Neural cell (in vitro differentiated cells): ENCODE measurements around the gene ALK. TPM values are rescaled to one million over a fixed set of nuclear protein-coding genes. Genes with fewer than 3 reads are reported as not detected.

ENCODE experiments used
- H2AFZ ChIP-seq: fragments of 200-600, 300-800 bp; sonication (generic), shearing (Covaris generic); 2 replicates; pipeline ENCODE4 v1.6.0; 2014; ENCODE audit warnings: low read depth, mild to moderate bottlenecking, antibody characterized with exemption, low read length, moderate library complexity
- H3F3A ChIP-seq: fragments of 200-600 bp; shearing (Covaris generic); 2 replicates; pipeline ENCODE4 v1.6.1; 2016; ENCODE audit warnings: mild to moderate bottlenecking, moderate library complexity, mixed read lengths, antibody characterized with exemption, low read length; ENCODE audit not compliant: insufficient read depth, poor library complexity, severe bottlenecking
- H3K27ac ChIP-seq: fragments of 200-600, 300-800 bp; sonication (generic), shearing (Covaris generic); 2 replicates; pipeline ENCODE4 v1.5.1; 2014; ENCODE audit warnings: mild to moderate bottlenecking, low read length, moderate library complexity
- H3K27me3 ChIP-seq: fragments of 300-800, 200-600 bp; sonication (generic), shearing (Covaris generic); 2 replicates; pipeline ENCODE4 v1.6.0; 2014; ENCODE audit warnings: mild to moderate bottlenecking, low read depth, low read length, moderate library complexity; ENCODE audit not compliant: insufficient read depth
- H3K36me3 ChIP-seq: fragments of 300-800, 200-600 bp; sonication (generic), shearing (Covaris generic); 2 replicates; pipeline ENCODE4 v1.5.1; 2014; ENCODE audit warnings: mild to moderate bottlenecking, antibody characterized with exemption, low read length, moderate library complexity; ENCODE audit not compliant: insufficient read depth
- H3K4me2 ChIP-seq: fragments of 300-800, 200-600 bp; sonication (generic), shearing (Covaris generic); 2 replicates; pipeline ENCODE4 v1.6.0; 2014; ENCODE audit warnings: mild to moderate bottlenecking, low read length
- H3K4me3 ChIP-seq: fragments of 300-800, 200-600 bp; sonication (generic), shearing (Covaris generic); 2 replicates; pipeline ENCODE4 v1.5.1; 2014; ENCODE audit warnings: mild to moderate bottlenecking, low read length, moderate library complexity
- H3K79me2 ChIP-seq: fragments of 200-600 bp; shearing (Covaris generic); replicated peaks from 2 replicates; pipeline ENCODE4 v1.6.0; 2014; ENCODE audit warnings: mild to moderate bottlenecking, low read length, moderate library complexity; ENCODE audit not compliant: insufficient read depth
- H3K9ac ChIP-seq: fragments of 300-800, 200-600 bp; sonication (generic), shearing (Covaris generic); 2 replicates; pipeline ENCODE4 v1.6.1; 2016; ENCODE audit warnings: mild to moderate bottlenecking, low read length, mixed read lengths
- H3K9me2 ChIP-seq: fragments of 200-600 bp; shearing (Covaris generic); 2 replicates; pipeline ENCODE4 v1.6.1; 2016; ENCODE audit warnings: mild to moderate bottlenecking, low read length, mixed read lengths; ENCODE audit not compliant: insufficient read depth
- H3K9me3 ChIP-seq: fragments of 200-600, 300-800 bp; sonication (generic), shearing (Covaris generic); 2 replicates; pipeline ENCODE4 v1.6.1; 2016; ENCODE audit warnings: mild to moderate bottlenecking, mixed run types, low read length, moderate library complexity, mixed read lengths
- H4K20me1 ChIP-seq: fragments of 200-600 bp; shearing (Covaris generic); 2 replicates; pipeline ENCODE4 v1.6.1; 2016; ENCODE audit warnings: mild to moderate bottlenecking, mixed run types; ENCODE audit not compliant: insufficient read depth
- EP300 ChIP-seq: fragments of 450-650 bp; conservative IDR thresholded peaks from 2 replicates; pipeline ENCODE4 v1.6.1; 2014; ENCODE audit warnings: antibody characterized with exemption, mild to moderate bottlenecking, moderate library complexity; ENCODE audit not compliant: poor library complexity, severe bottlenecking
- EZH2 ChIP-seq: fragments of 200-600, 300-800 bp; shearing (Covaris generic), sonication (generic); IDR thresholded peaks from 2 replicates; pipeline ENCODE4 v1.6.1; 2014; ENCODE audit warnings: antibody characterized with exemption, low read length, borderline replicate concordance, mild to moderate bottlenecking; ENCODE audit not compliant: insufficient read depth, poor library complexity, severe bottlenecking
- MXI1 ChIP-seq: fragments of 450-650 bp; conservative IDR thresholded peaks from 2 replicates; pipeline ENCODE4 v1.6.1; 2014; ENCODE audit warnings: antibody characterized with exemption, mild to moderate bottlenecking; ENCODE audit not compliant: poor library complexity, severe bottlenecking
- POLR2AphosphoS5 ChIP-seq: IDR thresholded peaks from 2 replicates; pipeline ENCODE4 v1.6.1; 2012
- RAD21 ChIP-seq: fragments of 450-650 bp; conservative IDR thresholded peaks from 2 replicates; pipeline ENCODE4 v1.6.1; 2014; ENCODE audit warnings: antibody characterized with exemption, mild to moderate bottlenecking, moderate library complexity
- SMC3 ChIP-seq: fragments of 450-650 bp; conservative IDR thresholded peaks from 2 replicates; pipeline ENCODE4 v1.6.1; 2014; ENCODE audit warnings: antibody characterized with exemption, mild to moderate bottlenecking, moderate library complexity; ENCODE audit not compliant: poor library complexity
- TAF1 ChIP-seq: IDR thresholded peaks from 2 replicates; pipeline ENCODE4 v1.6.1; 2012; ENCODE audit warnings: low read depth
- polyA plus RNA-seq: library from polyadenylated mRNA; depleted of rRNA; stranded (reverse); fragments of >200 nt; gene quantifications from 2 replicates; pipeline ENCODE4 v1.2.3, GENCODE V29; 2014
- TF ChIP-seq, protein P1 (sequence below): fragments of 450-650 bp; IDR thresholded peaks from 2 replicates; pipeline ENCODE4 v1.5.1; 2014; ENCODE audit warnings: antibody characterized with exemption, mild to moderate bottlenecking, moderate library complexity; ENCODE audit not compliant: poor library complexity, severe bottlenecking
- TF ChIP-seq, protein P2 (sequence below): IDR thresholded peaks from 2 replicates; pipeline ENCODE4 v1.6.1; 2012; ENCODE audit warnings: borderline replicate concordance

The ALK gene
- polyA plus RNA-seq, 1 donor from 2014 or later = 7.1 TPM

DNA sequence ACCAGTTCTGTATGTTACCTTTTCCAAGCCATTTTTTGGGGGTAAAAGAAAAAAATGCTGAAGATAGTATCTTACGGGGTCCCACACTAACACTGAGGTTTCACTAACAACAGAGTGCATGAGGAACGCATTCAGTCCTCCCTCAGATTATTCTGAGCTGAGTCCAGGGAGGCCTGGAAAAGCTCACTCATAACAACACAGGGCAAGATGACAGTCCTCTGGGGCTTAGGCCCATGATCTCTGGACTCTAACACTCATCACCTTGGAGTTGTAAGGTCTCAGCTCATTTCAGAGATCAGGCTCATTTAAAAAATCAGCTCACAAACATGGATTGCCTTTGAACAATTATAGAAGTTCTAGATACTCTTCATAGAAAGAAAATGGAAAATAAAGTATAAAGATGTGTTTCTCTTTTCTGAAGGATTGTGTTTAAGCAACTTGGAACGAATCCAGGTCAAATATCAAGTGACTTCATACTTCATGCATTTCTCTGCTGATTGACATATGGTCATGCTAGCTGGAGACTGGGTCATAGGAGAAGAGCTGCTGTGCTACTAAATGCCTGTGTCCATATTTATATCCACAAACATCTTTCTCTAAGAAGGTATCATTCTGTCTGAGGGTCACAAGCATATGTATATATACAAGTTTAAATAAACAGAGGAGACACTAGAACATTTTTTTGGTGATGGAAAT is 265.8 kb downstream of the ALK start:
- Histone ChIP-seq H3K4me2 (no peak overlapping the region), H3K79me2 (no peaks in the 10 kb centered on the region), H4K20me1 (no peaks in the 10 kb centered on the region), H2AFZ (no peak overlapping the region), H3K9ac (no peak overlapping the region), H3K36me3 (no peaks in the 10 kb centered on the region), H3K4me3 (no peak overlapping the region), H3K27me3 (no peaks in the 10 kb centered on the region), H3K9me3 (peaks cover 4% of the 10 kb centered on the region), H3F3A (no peaks in the 10 kb centered on the region), H3K9me2 (no peaks in the 10 kb centered on the region), H3K27ac (no peak overlapping the region)
- no peak for TF ChIP-seq SMC3

- no peaks in the 10 kb centered on the region for H3K9me2 ChIP-seq
- peaks cover 4% of the 10 kb centered on the region for H3K9me3 ChIP-seq
- no peaks in the 10 kb centered on the region for H4K20me1 ChIP-seq
- no peaks in the 10 kb centered on the region for H3K27me3 ChIP-seq
- H3K79me2 ChIP-seq = no peaks in the 10 kb centered on the region
- no peak overlapping the region for H3K4me3 ChIP-seq
- no peak overlapping the region for H3K9ac ChIP-seq
- H3K4me2 ChIP-seq = no peak overlapping the region
- no peaks in the 10 kb centered on the region for H3K36me3 ChIP-seq
- no peak overlapping the region for H2AFZ ChIP-seq
- H3K27ac ChIP-seq = no peak overlapping the region
- H3F3A ChIP-seq = no peaks in the 10 kb centered on the region
- TF ChIP-seq, protein P1, sequence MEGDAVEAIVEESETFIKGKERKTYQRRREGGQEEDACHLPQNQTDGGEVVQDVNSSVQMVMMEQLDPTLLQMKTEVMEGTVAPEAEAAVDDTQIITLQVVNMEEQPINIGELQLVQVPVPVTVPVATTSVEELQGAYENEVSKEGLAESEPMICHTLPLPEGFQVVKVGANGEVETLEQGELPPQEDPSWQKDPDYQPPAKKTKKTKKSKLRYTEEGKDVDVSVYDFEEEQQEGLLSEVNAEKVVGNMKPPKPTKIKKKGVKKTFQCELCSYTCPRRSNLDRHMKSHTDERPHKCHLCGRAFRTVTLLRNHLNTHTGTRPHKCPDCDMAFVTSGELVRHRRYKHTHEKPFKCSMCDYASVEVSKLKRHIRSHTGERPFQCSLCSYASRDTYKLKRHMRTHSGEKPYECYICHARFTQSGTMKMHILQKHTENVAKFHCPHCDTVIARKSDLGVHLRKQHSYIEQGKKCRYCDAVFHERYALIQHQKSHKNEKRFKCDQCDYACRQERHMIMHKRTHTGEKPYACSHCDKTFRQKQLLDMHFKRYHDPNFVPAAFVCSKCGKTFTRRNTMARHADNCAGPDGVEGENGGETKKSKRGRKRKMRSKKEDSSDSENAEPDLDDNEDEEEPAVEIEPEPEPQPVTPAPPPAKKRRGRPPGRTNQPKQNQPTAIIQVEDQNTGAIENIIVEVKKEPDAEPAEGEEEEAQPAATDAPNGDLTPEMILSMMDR = no peak
- TF ChIP-seq TAF1 (no peak), MXI1 (no peak), SMC3 (no peak)
These were observed 270.7 kb downstream of the ALK start for GRCh38 chr2:29650631-29651097.

- Histone ChIP-seq H3K9ac (no peak overlapping the region), H4K20me1 (no peaks in the 10 kb centered on the region), H3K79me2 (no peaks in the 10 kb centered on the region), H3K27me3 (no peaks in the 10 kb centered on the region), H3K27ac (no peak overlapping the region), H2AFZ (no peak overlapping the region), H3K4me3 (no peak overlapping the region), H3K4me2 (no peak overlapping the region), H3F3A (no peaks in the 10 kb centered on the region), H3K36me3 (no peaks in the 10 kb centered on the region), H3K9me3 (no peaks in the 10 kb centered on the region), H3K9me2 (no peaks in the 10 kb centered on the region)
- no peak for TF ChIP-seq MXI1
- no peak for TF ChIP-seq EZH2
- TF ChIP-seq, protein P2, sequence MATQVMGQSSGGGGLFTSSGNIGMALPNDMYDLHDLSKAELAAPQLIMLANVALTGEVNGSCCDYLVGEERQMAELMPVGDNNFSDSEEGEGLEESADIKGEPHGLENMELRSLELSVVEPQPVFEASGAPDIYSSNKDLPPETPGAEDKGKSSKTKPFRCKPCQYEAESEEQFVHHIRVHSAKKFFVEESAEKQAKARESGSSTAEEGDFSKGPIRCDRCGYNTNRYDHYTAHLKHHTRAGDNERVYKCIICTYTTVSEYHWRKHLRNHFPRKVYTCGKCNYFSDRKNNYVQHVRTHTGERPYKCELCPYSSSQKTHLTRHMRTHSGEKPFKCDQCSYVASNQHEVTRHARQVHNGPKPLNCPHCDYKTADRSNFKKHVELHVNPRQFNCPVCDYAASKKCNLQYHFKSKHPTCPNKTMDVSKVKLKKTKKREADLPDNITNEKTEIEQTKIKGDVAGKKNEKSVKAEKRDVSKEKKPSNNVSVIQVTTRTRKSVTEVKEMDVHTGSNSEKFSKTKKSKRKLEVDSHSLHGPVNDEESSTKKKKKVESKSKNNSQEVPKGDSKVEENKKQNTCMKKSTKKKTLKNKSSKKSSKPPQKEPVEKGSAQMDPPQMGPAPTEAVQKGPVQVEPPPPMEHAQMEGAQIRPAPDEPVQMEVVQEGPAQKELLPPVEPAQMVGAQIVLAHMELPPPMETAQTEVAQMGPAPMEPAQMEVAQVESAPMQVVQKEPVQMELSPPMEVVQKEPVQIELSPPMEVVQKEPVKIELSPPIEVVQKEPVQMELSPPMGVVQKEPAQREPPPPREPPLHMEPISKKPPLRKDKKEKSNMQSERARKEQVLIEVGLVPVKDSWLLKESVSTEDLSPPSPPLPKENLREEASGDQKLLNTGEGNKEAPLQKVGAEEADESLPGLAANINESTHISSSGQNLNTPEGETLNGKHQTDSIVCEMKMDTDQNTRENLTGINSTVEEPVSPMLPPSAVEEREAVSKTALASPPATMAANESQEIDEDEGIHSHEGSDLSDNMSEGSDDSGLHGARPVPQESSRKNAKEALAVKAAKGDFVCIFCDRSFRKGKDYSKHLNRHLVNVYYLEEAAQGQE = no peak
- TF ChIP-seq EP300 = no peak
- no peak for TF ChIP-seq TAF1
- TF ChIP-seq, protein P1 = no peak
- TF ChIP-seq SMC3 = no peak
- no peak for TF ChIP-seq RAD21
- no peak for TF ChIP-seq POLR2AphosphoS5
These were observed 276.4 kb downstream of the ALK start for GRCh38 chr2:29644949-29645348.
